H1 (cell line): ENCODE data around the gene ZBTB25. TPM values are rescaled to one million over a fixed set of nuclear protein-coding genes. Genes with fewer than 3 reads are reported as not detected.

Source experiments
- ASH2L ChIP-seq: fragments of 200-600, 300-600 bp; sonication (generic); IDR thresholded peaks from one replicate; pipeline ENCODE4 v1.7.1; 2017; ENCODE audit warnings: low read length
- BACH1 ChIP-seq: IDR thresholded peaks from 2 replicates; pipeline ENCODE4 v1.6.1; 2012; ENCODE audit warnings: low read length, improper control_type of control experiment
- CREB1 ChIP-seq: IDR thresholded peaks from 2 replicates; pipeline ENCODE4 v1.6.1; 2012; ENCODE audit warnings: inconsistent platforms
- KDM5A ChIP-seq: fragments of 200-600 bp; IDR thresholded peaks from 2 replicates; pipeline ENCODE4 v1.7.1; 2012; ENCODE audit warnings: mild to moderate bottlenecking, low read length, inconsistent platforms, mixed read lengths
- SIRT6 ChIP-seq: IDR thresholded peaks from one replicate; pipeline ENCODE4 v1.7.1; 2012; ENCODE audit warnings: low read length, inconsistent platforms
- polyA plus RNA-seq, 7 experiments: library from polyadenylated mRNA; depleted of rRNA in 3 of 7; stranded (reverse) in 5 of 7; unstranded in 2 of 7; fragments of >200 nt in 5 of 7; fragments of 200-250 nt in 2 of 7; gene quantifications; 1 replicate in 5 of 7; 2 replicates in 1 of 7; 4 replicates in 1 of 7; pipeline versions ENCODE4 v1.2.1 to v1.2.3, GENCODE V29; 2011 to 2013; ENCODE audit warnings: missing spikeins in 2 of 7, mixed read lengths in 2 of 7
- total RNA-seq: library from RNA; stranded (reverse); fragmentation: NEBNext Ultra II Directional; extraction: Animal tissue kit (Norgen Biotek cat#: 25700); gene quantifications from 2 replicates; pipeline ENCODE4 v1.2.1, GENCODE V29; 2021

The ZBTB25 gene
- total and polyA plus RNA-seq, 2 of the 8 experiments (the other 6 are each of a cell fraction or from before 2014, with no cell fraction given) = 5.4 to 11.4 TPM

DNA sequence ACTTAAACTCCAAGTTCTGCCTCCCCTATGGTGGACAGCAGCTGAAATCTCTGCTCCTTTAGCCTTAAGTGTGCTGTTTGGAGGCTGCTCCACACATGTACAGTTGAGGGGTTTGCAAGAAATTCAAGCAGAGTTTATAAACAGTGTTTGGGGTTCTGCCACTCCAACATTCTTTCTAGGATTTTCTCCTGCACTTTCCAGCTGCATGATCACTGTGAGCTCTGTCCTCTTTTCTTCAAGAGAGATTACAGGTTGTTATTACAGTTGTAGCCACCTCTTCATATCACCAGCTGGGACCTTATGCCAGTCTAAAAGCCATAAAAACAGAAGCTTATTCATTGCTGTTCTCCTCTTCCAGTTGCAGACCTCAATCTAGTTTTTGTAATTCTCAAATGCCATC, 8.4 kb downstream of the ZBTB25 start (continued):
- no peak for TF ChIP-seq BACH1
- no peak for TF ChIP-seq SIRT6
- no peak for TF ChIP-seq ASH2L
- no peak for TF ChIP-seq CREB1
- no peak for TF ChIP-seq KDM5A
- TF ChIP-seq, all 59 proteins: peak for 0
